Cerebellar cortex (tissue), 1 donor: Measurements from ENCODE around the gene FBXW7.

Experiments
- DNase-seq: peaks from one replicate; pipeline ENCODE4 v3.0.0-alpha.2; 2015; ENCODE audit warnings: low spot score

FBXW7 gene

DNA sequence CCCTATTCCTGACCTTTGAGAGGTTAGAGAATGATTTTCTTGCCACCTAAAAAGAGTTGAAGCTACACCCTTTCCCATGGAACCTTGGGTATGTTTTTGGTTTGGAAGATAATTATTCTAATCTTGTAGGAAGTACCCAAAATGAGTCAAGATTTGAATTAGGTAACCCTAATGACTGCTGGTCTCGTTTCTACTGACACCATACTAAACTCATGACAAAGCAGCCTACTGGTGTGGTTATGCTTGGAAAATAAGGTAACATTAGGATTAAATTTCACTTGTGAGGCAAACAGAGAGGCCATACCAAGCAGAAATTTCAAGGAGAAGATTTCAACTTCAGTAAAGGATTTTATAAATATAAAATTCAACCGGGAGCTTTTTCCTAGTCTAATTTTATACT, 107.9 kb downstream of the FBXW7 start:
- no peak for DNase-seq

DNA sequence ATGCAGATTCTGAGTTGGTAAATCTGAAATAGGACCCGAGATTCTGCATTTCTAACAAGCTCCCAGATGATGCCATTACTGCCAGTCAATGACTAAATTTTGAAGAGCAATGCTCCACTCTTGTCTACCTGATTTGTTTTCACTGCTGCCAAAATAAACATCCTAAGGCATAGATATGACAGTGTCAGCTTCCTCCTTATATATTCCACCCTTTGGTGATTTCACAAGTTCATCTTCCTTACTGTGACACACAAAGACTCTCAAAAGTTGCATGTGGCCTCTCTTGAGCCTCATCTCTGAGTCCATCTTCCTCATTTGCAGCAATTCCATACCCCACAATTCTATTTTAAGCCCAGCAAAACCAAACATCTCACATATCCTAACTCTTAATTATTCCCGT, 110.9 kb downstream of the FBXW7 start:
- no peak for DNase-seq

- no peak for DNase-seq
Measured at GRCh38 chr4:152424396-152424795, 111.5 kb downstream of the FBXW7 start.

- DNase-seq = no peak
Measured at GRCh38 chr4:152422817-152423320, 113.0 kb downstream of the FBXW7 start.

- DNase-seq = no peak
Measured at GRCh38 chr4:152421576-152421975, 114.3 kb downstream of the FBXW7 start.

DNA sequence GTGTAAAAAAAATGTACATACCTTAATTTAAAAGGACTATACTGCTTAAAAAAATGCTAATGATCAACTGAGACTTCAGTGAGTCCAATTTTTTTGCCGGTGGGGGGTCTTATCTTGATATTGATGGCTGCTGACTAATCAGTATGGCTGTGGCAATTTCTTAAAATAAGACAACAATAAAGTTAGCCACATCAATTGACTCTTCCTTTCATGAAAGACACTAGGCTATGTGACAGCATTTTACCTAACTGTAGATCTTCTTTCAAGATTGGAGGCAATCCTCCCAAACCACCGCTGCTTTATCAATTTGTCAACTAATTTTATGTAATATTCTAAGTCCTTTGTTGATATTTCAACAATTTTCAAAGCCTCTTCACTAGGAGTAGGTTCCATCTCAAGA, 116.1 kb downstream of the FBXW7 start:
- no peak for DNase-seq

GRCh38 chr4:152417673-152418072, 118.2 kb downstream of the FBXW7 start:
- DNase-seq = no peak

DNA sequence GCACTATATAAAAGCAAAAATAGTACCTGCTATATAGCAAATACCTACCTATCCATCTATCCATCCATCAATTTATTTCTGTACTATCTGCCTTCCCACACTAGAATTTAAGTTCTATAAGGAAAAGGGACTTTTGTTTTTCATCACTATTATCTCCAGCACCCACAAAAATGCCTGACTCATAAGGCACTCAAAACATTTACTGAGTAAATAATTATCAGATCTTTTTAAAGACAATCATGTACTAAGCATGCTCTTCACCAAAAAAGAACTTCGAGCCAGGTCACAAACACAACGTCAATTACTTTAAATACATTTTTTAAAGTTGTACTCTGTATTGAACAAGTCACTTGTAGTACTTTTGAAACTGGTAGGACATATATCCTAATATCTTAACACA, 119.9 kb downstream of the FBXW7 start:
- no peak for DNase-seq

- DNase-seq = peak; percentile 44
Measured at GRCh38 chr4:152408514-152409327, 127.2 kb downstream of the FBXW7 start.

GRCh38 chr4:152401424-152401823, 134.5 kb downstream of the FBXW7 start:
- DNase-seq = no peak

DNA sequence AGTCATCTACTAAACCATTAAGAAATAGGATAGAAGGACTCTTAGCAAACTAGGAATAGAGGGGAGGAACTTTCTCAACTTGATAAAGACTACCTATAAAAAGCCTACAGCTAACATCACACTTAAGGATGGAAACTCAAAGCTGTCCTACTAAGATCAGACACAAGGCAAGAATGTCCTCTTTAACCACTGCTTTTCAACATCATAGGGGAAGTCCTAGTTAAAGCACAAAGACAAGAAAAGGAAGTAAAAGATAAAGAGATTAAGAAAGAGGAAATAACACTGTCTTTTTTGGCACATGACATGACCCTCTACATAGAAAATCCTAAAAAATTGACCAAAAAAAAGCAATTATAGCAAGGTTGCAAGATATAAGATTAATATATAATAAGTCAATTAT, 136.6 kb downstream of the FBXW7 start:
- no peak for DNase-seq

DNA sequence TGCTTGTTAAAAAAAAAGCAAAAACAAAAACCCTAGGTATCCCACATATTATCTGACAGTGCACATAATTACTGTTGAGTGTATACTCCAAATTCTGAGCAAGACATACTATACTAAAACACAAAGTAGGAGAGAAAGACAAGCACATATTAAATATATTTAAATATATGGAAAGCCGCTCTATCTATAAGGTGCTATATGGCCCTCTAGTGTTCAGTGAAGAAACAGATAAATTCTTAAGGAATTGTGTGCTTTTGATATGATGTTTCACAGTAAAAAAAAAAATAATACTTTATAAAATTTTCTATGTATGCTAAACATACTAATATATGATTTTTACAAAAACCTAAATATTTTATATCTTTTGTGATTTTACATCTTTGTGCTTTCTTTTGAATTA, 137.8 kb downstream of the FBXW7 start:
- DNase-seq = no peak

- no peak for DNase-seq
Measured at GRCh38 chr4:152394791-152395190, 141.1 kb downstream of the FBXW7 start.

GRCh38 chr4:152392079-152392478, 143.8 kb downstream of the FBXW7 start:
- DNase-seq = no peak

DNA sequence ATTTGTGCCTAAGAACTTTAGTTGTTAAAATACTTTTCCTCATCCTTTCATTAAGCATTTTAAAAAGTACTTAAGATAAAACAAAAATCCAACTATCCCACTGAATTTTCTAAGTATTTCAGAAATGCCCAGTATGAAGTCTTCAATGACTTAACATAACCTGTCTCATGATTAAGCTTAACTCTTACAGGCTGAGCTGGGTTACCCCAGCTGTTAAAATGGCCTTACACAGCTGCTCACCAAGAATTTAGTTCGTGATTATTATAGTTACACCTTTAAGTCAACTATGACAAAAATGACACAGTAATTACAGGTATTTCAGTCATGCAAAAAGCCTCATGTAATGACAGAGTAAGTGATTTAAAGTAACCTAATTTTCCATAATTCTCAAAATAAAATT, 145.7 kb downstream of the FBXW7 start:
- DNase-seq = no peak

- no peak for DNase-seq
Measured at GRCh38 chr4:152389359-152389758, 146.5 kb downstream of the FBXW7 start.

DNA sequence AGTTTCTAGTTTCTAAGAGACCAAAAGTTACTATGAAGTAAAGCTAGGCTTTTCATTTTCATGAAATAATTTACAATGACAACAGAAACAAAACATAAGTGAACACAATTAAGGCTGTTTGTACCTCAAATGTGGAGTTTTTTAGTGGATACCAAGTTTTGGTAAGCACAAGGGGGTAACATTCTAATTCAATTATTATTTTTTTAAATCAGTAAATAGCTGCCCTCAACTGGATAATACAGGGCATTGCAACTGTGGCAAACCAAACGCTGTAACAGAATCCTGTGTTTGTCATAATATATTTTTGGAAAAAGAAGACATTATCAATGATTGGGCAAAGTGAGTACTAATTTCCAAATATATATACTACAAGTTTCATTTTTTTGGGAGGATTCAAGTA, 150.3 kb downstream of the FBXW7 start:
- peak; percentile 25 for DNase-seq

GRCh38 chr4:152382057-152382785, 153.7 kb downstream of the FBXW7 start:
- no peak for DNase-seq

DNA sequence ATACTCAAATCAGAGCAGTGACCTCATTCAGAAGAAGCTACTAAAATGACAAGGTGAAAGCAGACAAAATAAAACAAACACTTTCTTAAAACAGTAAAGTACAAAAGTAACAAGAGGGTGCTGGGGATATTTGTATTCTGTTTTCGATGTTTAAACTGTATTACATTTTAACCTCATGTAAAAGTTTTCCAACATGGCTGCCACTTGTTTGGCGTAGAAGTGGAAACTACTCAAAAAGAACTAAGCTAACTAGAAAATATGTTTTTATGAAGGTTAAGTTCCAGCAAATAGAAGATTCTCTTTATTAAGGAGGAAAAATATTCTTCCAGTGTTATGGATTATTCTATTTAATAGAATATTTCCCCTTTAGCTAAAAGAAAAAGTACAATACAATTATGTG, 155.0 kb downstream of the FBXW7 start:
- no peak for DNase-seq

DNA sequence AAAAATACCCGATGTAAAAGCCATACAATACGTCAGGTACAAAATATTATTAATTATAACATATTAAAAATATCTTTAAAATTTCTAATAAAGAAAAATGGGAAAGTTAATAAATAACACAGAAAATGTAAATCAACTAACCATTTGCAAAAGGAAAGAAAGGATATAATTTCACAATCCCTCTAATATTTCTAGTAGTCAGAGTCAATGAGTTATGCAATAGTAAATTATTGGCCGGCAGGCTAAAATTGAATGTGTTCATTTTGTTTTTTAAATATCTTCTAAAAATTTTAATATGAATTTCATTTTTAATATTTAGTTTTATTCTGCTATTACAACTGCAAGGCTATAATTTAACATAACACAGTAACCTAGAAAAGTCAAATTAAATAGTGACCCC, 155.7 kb downstream of the FBXW7 start:
- no peak for DNase-seq

GRCh38 chr4:152374606-152375285, 161.1 kb downstream of the FBXW7 start:
- no peak for DNase-seq

DNA sequence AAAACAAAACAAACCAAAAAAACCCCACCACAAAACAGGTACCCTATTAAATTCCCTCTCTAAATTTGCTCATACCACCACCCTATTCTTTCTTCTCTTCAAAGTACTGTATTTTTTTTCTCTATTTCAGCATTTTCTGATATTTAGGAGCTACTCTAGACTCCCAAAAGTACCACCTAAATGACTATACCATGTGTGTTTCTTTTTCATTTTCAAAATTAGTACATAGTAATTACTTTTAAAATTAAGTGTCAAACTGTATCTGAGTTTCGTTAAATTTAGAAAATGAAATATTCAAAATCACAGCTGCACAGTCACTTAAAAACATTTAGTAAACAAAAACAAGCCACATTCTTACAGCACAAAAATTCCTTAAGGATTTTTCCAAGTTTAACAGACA, 161.7 kb downstream of the FBXW7 start:
- no peak for DNase-seq

DNA sequence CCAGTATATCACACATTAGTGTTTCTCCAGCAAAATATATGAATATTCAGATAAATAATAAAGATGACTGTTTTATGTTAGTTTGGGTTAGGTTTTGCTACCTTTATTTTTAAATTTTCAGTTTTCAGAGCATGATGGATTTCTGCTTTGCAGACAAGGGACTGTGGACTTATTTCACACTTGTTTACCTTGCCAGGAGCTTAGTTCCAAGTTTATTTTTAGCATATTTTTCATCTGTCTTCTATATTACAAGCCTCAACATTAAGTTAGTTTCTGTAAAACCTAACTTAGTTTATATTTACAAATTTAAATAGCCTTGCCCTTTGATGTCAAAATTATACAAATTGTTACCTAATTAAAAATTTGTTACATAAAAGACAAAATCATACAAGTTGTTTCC, 163.4 kb downstream of the FBXW7 start:
- DNase-seq = no peak
